ENCODE measurements around the gene KLHDC7B. TPM values are rescaled to one million over a fixed set of nuclear protein-coding genes. Genes with fewer than 3 reads are reported as not detected.

KLHDC7B gene
- total RNA-seq, 2 experiments from 2014 or later, result 0.25 to 0.46 TPM

GRCh38 chr22:50581950-50582492 lies 36.3 kb downstream of the KLHDC7B start:
- peak overlapping the region; percentile 94 for H3K4me2 ChIP-seq (ENCODE audit: low read length)
- ChIA-PET POLR2A (interaction anchor here (1.2 kb wide), 1 partner anchor 264 kb away, joined by 3 read pairs; no protein-coding TSS in a partner anchor), CTCF (ENCODE audit: unreplicated experiment) (no interaction called here)
- peak overlapping the region; percentile 95 for H3K4me3 ChIP-seq (ENCODE audit: low read depth, low read length, poor library complexity, severe bottlenecking)
- peak overlapping the region; percentile 80 for H3K27ac ChIP-seq (ENCODE audit: low read depth, low read length, poor library complexity, severe bottlenecking)
- 0 out of 2 replicates have a peak, but pooled peaks cover 7% of the 10 kb centered on the region for H4K20me1 ChIP-seq (ENCODE audit: insufficient read depth, low read length)
- H3K4me1 ChIP-seq (ENCODE audit: insufficient read depth, low read length, poor library complexity, severe bottlenecking), result peaks cover 15% of the 10 kb centered on the region
- BruUV-seq (replicated peaks), result no TSS peak
- no peaks in the 10 kb centered on the region for H3K9me3 ChIP-seq (ENCODE audit: low read length)
- intact Hi-C loops (cut with micrococcal nuclease; ENCODE audit: unreplicated experiment), result loop anchor here (2.0 to 5.0 kb wide), 5 partner anchors 37 to 330 kb away; partner anchors contain the start of genes HDAC10, KLHDC7B, NCAPH2 and TYMP
- peak overlapping the region; percentile 56; the same call in 1 of the 2 replicates for H2AFZ ChIP-seq (ENCODE audit: low read length)
- peak; percentile 55 for DNase-seq (ENCODE audit: low spot score)
- peaks cover 20% of the 10 kb centered on the region for H3K79me2 ChIP-seq (ENCODE audit: insufficient read depth, low read depth, low read length)
- no peaks in the 10 kb centered on the region for H3K9me2 ChIP-seq (ENCODE audit: insufficient read depth, low read length)
- TF ChIP-seq CTCF (conservative IDR thresholded peaks at IDR 0.05; ENCODE audit: low read length) (no peak), EZH2phosphoT487 (IDR thresholded peaks at IDR 0.05; ENCODE audit: borderline replicate concordance, low read depth, low read length) (no peak)
- peaks cover 45% of the 10 kb centered on the region for H3K36me3 ChIP-seq (ENCODE audit: insufficient read depth, low read length)

GRCh38 chr22:50582493-50583293 lies 37.0 kb downstream of the KLHDC7B start, which contains the start of gene CHKB:
TSS of gene CHKB (minus strand) at chr22:50582849. CDS start at chr22:50582781, 68 bp downstream.
- H3K4me3 ChIP-seq (ENCODE audit: low read depth, low read length, poor library complexity, severe bottlenecking), result peak within 1 kb of the TSS; percentile 95
- intact Hi-C loops (cut with micrococcal nuclease; ENCODE audit: unreplicated experiment), result loop anchor here (2.0 to 5.0 kb wide), 5 partner anchors 38 to 330 kb away; partner anchors contain the start of genes HDAC10, KLHDC7B, NCAPH2 and TYMP
- ChIA-PET POLR2A (interaction anchor here (1.2 kb wide), 1 partner anchor 265 kb away, joined by 3 read pairs; no protein-coding TSS in a partner anchor), CTCF (ENCODE audit: unreplicated experiment) (no interaction called here)
- peak; percentile 99 for DNase-seq (ENCODE audit: low spot score)
- TF ChIP-seq EZH2phosphoT487 (IDR thresholded peaks at IDR 0.05; ENCODE audit: borderline replicate concordance, low read depth, low read length), result no peak
- TF ChIP-seq CTCF (conservative IDR thresholded peaks at IDR 0.05; ENCODE audit: low read length), result no peak; the same call in 1 of the 2 replicates
- peaks cover 20% of the 10 kb centered on the region for H3K79me2 ChIP-seq (ENCODE audit: insufficient read depth, low read depth, low read length)
- no peaks in the 10 kb centered on the region for H3K9me3 ChIP-seq (ENCODE audit: low read length)
- BruUV-seq (replicated peaks), result no TSS peak
- 0 out of 2 replicates have a peak, but pooled peaks cover 7% of the 10 kb centered on the region for H4K20me1 ChIP-seq (ENCODE audit: insufficient read depth, low read length)
- peak within 1 kb of the TSS; percentile 56 for H2AFZ ChIP-seq (ENCODE audit: low read length)
- peaks cover 39% of the 10 kb centered on the region for H3K36me3 ChIP-seq (ENCODE audit: insufficient read depth, low read length)
- H3K4me1 ChIP-seq (ENCODE audit: insufficient read depth, low read length, poor library complexity, severe bottlenecking), result peaks cover 15% of the 10 kb centered on the region
- H3K27ac ChIP-seq (ENCODE audit: low read depth, low read length, poor library complexity, severe bottlenecking), result peak within 1 kb of the TSS; percentile 80
- H3K9me2 ChIP-seq (ENCODE audit: insufficient read depth, low read length), result no peaks in the 10 kb centered on the region
- H3K4me2 ChIP-seq (ENCODE audit: low read length), result peak within 1 kb of the TSS; percentile 96
